SK-N-SH (cell line): ENCODE measurements around the gene MZT1.

Experiments
- CHD2 ChIP-seq: fragments of 150-350 bp; IDR thresholded peaks from 2 replicates; pipeline ENCODE4 v1.6.1; 2018; ENCODE audit warnings: low read length; ENCODE audit not compliant: partially characterized antibody
- EP300 ChIP-seq, 2 experiments: IDR thresholded peaks; 2 replicates each; pipeline versions ENCODE4 v1.4.0 to v1.6.1; 2012; ENCODE audit warnings: borderline replicate concordance in 1 of 2, low read depth in 1 of 2, low read length in 1 of 2
- GABPA ChIP-seq: IDR thresholded peaks from 2 replicates; pipeline ENCODE4 v1.4.0; 2012; ENCODE audit warnings: low read depth, mild to moderate bottlenecking
- NRF1 ChIP-seq: IDR thresholded peaks from 2 replicates; pipeline ENCODE4 v1.6.1; 2012; ENCODE audit warnings: low read depth, mild to moderate bottlenecking, low read length
- PBX3 ChIP-seq: IDR thresholded peaks from 2 replicates; pipeline ENCODE4; 2012
- RCOR1 ChIP-seq: fragments of 150-350 bp; IDR thresholded peaks from 2 replicates; pipeline ENCODE4 v1.6.1; 2017; ENCODE audit warnings: antibody characterized with exemption, low read length
- TF ChIP-seq, protein P1 (sequence below): fragments of 200-600 bp; sonication (generic); IDR thresholded peaks from 2 replicates; pipeline ENCODE4 v1.6.1; 2017; ENCODE audit warnings: antibody characterized with exemption, mild to moderate bottlenecking, moderate library complexity
- TF ChIP-seq, protein P2 (sequence below): fragments of 150-350 bp; IDR thresholded peaks from 2 replicates; pipeline ENCODE4 v1.6.1; 2017; ENCODE audit warnings: antibody characterized with exemption, low read length, low read depth, borderline replicate concordance

- peak in 1 of 2 experiments; percentile 13; a peak in 1 of 4 replicates for TF ChIP-seq EP300 (IDR thresholded peaks at IDR 0.05; ENCODE audit: borderline replicate concordance in 1 of 2, low read depth in 1 of 2, low read length in 1 of 2)
- TF ChIP-seq, protein P1, sequence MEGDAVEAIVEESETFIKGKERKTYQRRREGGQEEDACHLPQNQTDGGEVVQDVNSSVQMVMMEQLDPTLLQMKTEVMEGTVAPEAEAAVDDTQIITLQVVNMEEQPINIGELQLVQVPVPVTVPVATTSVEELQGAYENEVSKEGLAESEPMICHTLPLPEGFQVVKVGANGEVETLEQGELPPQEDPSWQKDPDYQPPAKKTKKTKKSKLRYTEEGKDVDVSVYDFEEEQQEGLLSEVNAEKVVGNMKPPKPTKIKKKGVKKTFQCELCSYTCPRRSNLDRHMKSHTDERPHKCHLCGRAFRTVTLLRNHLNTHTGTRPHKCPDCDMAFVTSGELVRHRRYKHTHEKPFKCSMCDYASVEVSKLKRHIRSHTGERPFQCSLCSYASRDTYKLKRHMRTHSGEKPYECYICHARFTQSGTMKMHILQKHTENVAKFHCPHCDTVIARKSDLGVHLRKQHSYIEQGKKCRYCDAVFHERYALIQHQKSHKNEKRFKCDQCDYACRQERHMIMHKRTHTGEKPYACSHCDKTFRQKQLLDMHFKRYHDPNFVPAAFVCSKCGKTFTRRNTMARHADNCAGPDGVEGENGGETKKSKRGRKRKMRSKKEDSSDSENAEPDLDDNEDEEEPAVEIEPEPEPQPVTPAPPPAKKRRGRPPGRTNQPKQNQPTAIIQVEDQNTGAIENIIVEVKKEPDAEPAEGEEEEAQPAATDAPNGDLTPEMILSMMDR, result no peak
- TF ChIP-seq PBX3, result no peak; the same call in 1 of the 2 replicates
- peak; percentile 79 for TF ChIP-seq CHD2
- TF ChIP-seq, protein P2, sequence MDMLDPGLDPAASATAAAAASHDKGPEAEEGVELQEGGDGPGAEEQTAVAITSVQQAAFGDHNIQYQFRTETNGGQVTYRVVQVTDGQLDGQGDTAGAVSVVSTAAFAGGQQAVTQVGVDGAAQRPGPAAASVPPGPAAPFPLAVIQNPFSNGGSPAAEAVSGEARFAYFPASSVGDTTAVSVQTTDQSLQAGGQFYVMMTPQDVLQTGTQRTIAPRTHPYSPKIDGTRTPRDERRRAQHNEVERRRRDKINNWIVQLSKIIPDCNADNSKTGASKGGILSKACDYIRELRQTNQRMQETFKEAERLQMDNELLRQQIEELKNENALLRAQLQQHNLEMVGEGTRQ, result no peak
- TF ChIP-seq NRF1, result peak; percentile 39; the same call in 1 of the 2 replicates
- TF ChIP-seq GABPA, result peak; percentile 84
- TF ChIP-seq RCOR1, result 0 out of 2 replicates have a peak, but pooled peaks have one; percentile 37
Observed at GRCh38 chr13:72727417-72728289, at the start of gene MZT1, which contains the start of gene BORA.
